Keratinocyte (primary cell): ENCODE measurements around the gene CARD9.

Source experiments
- CTCF ChIP-seq, 3 experiments: IDR thresholded peaks in 1 of 3; conservative IDR thresholded peaks in 1 of 3; optimal IDR thresholded peaks in 1 of 3; 2 replicates in 2 of 3; 3 replicates in 1 of 3; pipeline versions ENCODE3 to v1.5.1; 2011; ENCODE audit warnings: low read length in 3 of 3, mild to moderate bottlenecking in 3 of 3, moderate library complexity in 2 of 3, control low read depth in 1 of 3, inconsistent platforms in 1 of 3; ENCODE audit not compliant: insufficient read depth in 2 of 3; ENCODE audit errors: extremely low read depth in 1 of 3
- EZH2 ChIP-seq: IDR thresholded peaks from one replicate; pipeline ENCODE4 v1.6.1; 2012; ENCODE audit warnings: inconsistent platforms, mild to moderate bottlenecking, low read length, moderate library complexity

GRCh38 chr9:136317695-136318094 is 55.8 kb downstream of the CARD9 start:
- no peak for TF ChIP-seq EZH2
- no peak for TF ChIP-seq CTCF (optimal IDR thresholded peaks at IDR 0.05 in 1 of 3, IDR thresholded peaks at IDR 0.05 in 1 of 3, conservative IDR thresholded peaks at IDR 0.05 in 1 of 3; ENCODE audit: extremely low read depth in 1 of 3, insufficient read depth in 2 of 3, low read length in 3 of 3)
